HepG2 (cell line): ENCODE measurements around the gene FAM229B. TPM values are rescaled to one million over a fixed set of nuclear protein-coding genes. Genes with fewer than 3 reads are reported as not detected.
A peak's percentile ranks its signal among the peaks of the same experiment; 100 is the strongest.

Source experiments
- ATF5 ChIP-seq: sonication (generic); formaldehyde crosslinking; IDR thresholded peaks from 2 replicates; pipeline ENCODE4 v1.4.0; 2020; ENCODE audit warnings: mild to moderate bottlenecking, low read depth, missing genetic modification reagents
- CBX2 ChIP-seq, 2 experiments: fragments of 200-600 bp in 1 of 2; sonication (generic); formaldehyde crosslinking in 1 of 2; IDR thresholded peaks; 2 replicates each; pipeline versions ENCODE4 v1.7.0 to v1.8.1; 2018 to 2022; ENCODE audit warnings: low read depth in 2 of 2, low read length in 1 of 2, mild to moderate bottlenecking in 1 of 2, missing genetic modification reagents in 1 of 2
- FOXP1 ChIP-seq, 2 experiments: fragments of 450-650 bp in 1 of 2; IDR thresholded peaks; 2 replicates each; pipeline ENCODE4 v1.6.1; 2017 to 2018; ENCODE audit warnings: antibody characterized with exemption in 1 of 2
- IKZF4 ChIP-seq: sonication (generic); formaldehyde crosslinking; IDR thresholded peaks from 2 replicates; pipeline ENCODE4 v1.5.1; 2020; ENCODE audit warnings: borderline replicate concordance, mild to moderate bottlenecking, low read depth, missing genetic modification reagents; ENCODE audit errors: not compliant biosample characterization
- NR2F1 ChIP-seq, 2 experiments: fragments of 450-650 bp in 1 of 2; formaldehyde crosslinking in 1 of 2; IDR thresholded peaks; 2 replicates each; pipeline versions ENCODE4 v1.5.0 to v1.6.1; 2016 to 2020; ENCODE audit warnings: mild to moderate bottlenecking in 1 of 2, missing compliant biosample characterization in 1 of 2, missing genetic modification reagents in 1 of 2, moderate library complexity in 1 of 2
- NRL ChIP-seq: sonication (generic); formaldehyde crosslinking; IDR thresholded peaks from 2 replicates; pipeline ENCODE4 v1.5.0; 2020; ENCODE audit warnings: missing genetic modification reagents, mild to moderate bottlenecking, moderate library complexity, borderline replicate concordance
- PITX1 ChIP-seq: sonication (generic); formaldehyde crosslinking; IDR thresholded peaks from 2 replicates; pipeline ENCODE4 v1.5.1; 2020; ENCODE audit warnings: mild to moderate bottlenecking, missing genetic modification reagents
- PPARG ChIP-seq: conservative IDR thresholded peaks from 2 replicates; pipeline ENCODE4 v1.6.1; 2016; ENCODE audit warnings: missing biosample characterization, missing genetic modification reagents
- RBM22 ChIP-seq: fragments of 200-400 bp; formaldehyde crosslinking; optimal IDR thresholded peaks from 2 replicates; pipeline ENCODE3; 2017; ENCODE audit warnings: mild to moderate bottlenecking, low read length, moderate library complexity
- RELA ChIP-seq: sonication (generic); formaldehyde crosslinking; IDR thresholded peaks from 2 replicates; pipeline ENCODE4 v1.4.0; 2020; ENCODE audit warnings: missing genetic modification reagents
- SAP130 ChIP-seq: IDR thresholded peaks from 2 replicates; pipeline ENCODE4 v1.6.1; 2016; ENCODE audit warnings: low read depth
- TOE1 ChIP-seq: sonication (generic); formaldehyde crosslinking; IDR thresholded peaks from 2 replicates; pipeline ENCODE4 v1.4.0; 2020; ENCODE audit warnings: mild to moderate bottlenecking, missing genetic modification reagents
- ZGPAT ChIP-seq: IDR thresholded peaks from 2 replicates; pipeline ENCODE4 v1.6.1; 2016; ENCODE audit warnings: mild to moderate bottlenecking
- ZNF432 ChIP-seq: sonication (generic); formaldehyde crosslinking; IDR thresholded peaks from 2 replicates; pipeline ENCODE4 v1.5.0; 2020; ENCODE audit warnings: missing genetic modification reagents, mild to moderate bottlenecking, borderline replicate concordance
- ZNF709 ChIP-seq: sonication (generic); formaldehyde crosslinking; IDR thresholded peaks from 2 replicates; pipeline ENCODE4 v1.5.0; 2020; ENCODE audit warnings: mild to moderate bottlenecking, missing genetic modification reagents
- ZNF850 ChIP-seq: sonication (generic); formaldehyde crosslinking; conservative IDR thresholded peaks from 2 replicates; pipeline ENCODE4 v1.9.0; 2021; ENCODE audit warnings: mild to moderate bottlenecking, missing genetic modification reagents
- ZSCAN29 ChIP-seq: sonication (generic); formaldehyde crosslinking; conservative IDR thresholded peaks from 2 replicates; pipeline ENCODE4 v1.4.0; 2020; ENCODE audit warnings: mild to moderate bottlenecking, missing genetic modification reagents
- ZSCAN9 ChIP-seq: IDR thresholded peaks from 2 replicates; pipeline ENCODE4 v1.6.1; 2016; ENCODE audit warnings: borderline replicate concordance
- polyA plus RNA-seq, 8 experiments: library from polyadenylated mRNA; depleted of rRNA in 3 of 8; stranded (reverse) in 7 of 8; unstranded in 1 of 8; fragments of >200 nt; fragmentation: Illumina TruSeq in 4 of 8; extraction: Trizol in 4 of 8; gene quantifications; 2 replicates each; pipeline versions ENCODE4 v1.2.1 to v1.2.3, GENCODE V29; 2011 to 2016; ENCODE audit warnings: low read depth in 4 of 8, missing spikeins in 1 of 8, mixed read lengths in 1 of 8; ENCODE audit not compliant: insufficient read depth in 1 of 8
- total RNA-seq, 5 experiments: library from RNA; depleted of rRNA; stranded (reverse); fragments of >200 nt; fragmentation: Illumina TruSeq; extraction: Trizol; gene quantifications; 2 replicates each; pipeline ENCODE4 v1.2.3, GENCODE V29; 2016; ENCODE audit warnings: low read depth in 1 of 5
- TF ChIP-seq, protein P1 (sequence below): sonication (generic); formaldehyde crosslinking; IDR thresholded peaks from 2 replicates; pipeline ENCODE4 v1.8.0; 2022; ENCODE audit warnings: missing genetic modification reagents, mild to moderate bottlenecking, inconsistent platforms, borderline replicate concordance
- TF ChIP-seq, protein P2 (sequence below): sonication (generic); formaldehyde crosslinking; IDR thresholded peaks from 2 replicates; pipeline ENCODE4 v1.5.0; 2020; ENCODE audit warnings: missing genetic modification reagents
- TF ChIP-seq, protein P3 (sequence below): sonication (generic); formaldehyde crosslinking; IDR thresholded peaks from 2 replicates; pipeline ENCODE4 v1.4.0; 2020; ENCODE audit warnings: missing genetic modification reagents

FAM229B gene
- total and polyA plus RNA-seq, 2 of the 13 experiments (the other 11 are each of a cell fraction or from before 2014, with no cell fraction given): 11.3 to 19.5 TPM

- TF ChIP-seq ATF5 (CRISPR knock-in tag) (no peak), TOE1 (CRISPR knock-in tag) (0 out of 2 replicates have a peak, but pooled peaks have one; percentile 14), ZSCAN29 (CRISPR knock-in tag) (peak; percentile 84), IKZF4 (peak; percentile 51), ZNF432 (no peak), NR2F1 (CRISPR knock-in tag; IDR thresholded peaks at IDR 0.05) (no peak), PPARG (no peak), PITX1 (no peak; the same call in 1 of the 2 replicates), NRL (CRISPR knock-in tag) (no peak), RBM22 (peak; percentile 92), ZSCAN9 (CRISPR knock-in tag) (peak; percentile 89; the same call in 1 of the 2 replicates), ZNF709 (CRISPR knock-in tag) (peak; percentile 53; the same call in 1 of the 2 replicates), ZGPAT (CRISPR knock-in tag) (peak; percentile 90), CBX2 (IDR thresholded peaks at IDR 0.05; ENCODE audit: low read depth, low read length) (no peak), CBX2 (CRISPR knock-in tag; IDR thresholded peaks at IDR 0.05; ENCODE audit: low read depth) (no peak), SAP130 (CRISPR knock-in tag) (peak; percentile 96), FOXP1 (IDR thresholded peaks at IDR 0.05) (no peak), FOXP1 (CRISPR knock-in tag; IDR thresholded peaks at IDR 0.05) (no peak; the same call in 1 of the 2 replicates), ZNF850 (CRISPR knock-in tag) (no peak), RELA (CRISPR knock-in tag) (peak; percentile 87)
- TF ChIP-seq, protein P1, sequence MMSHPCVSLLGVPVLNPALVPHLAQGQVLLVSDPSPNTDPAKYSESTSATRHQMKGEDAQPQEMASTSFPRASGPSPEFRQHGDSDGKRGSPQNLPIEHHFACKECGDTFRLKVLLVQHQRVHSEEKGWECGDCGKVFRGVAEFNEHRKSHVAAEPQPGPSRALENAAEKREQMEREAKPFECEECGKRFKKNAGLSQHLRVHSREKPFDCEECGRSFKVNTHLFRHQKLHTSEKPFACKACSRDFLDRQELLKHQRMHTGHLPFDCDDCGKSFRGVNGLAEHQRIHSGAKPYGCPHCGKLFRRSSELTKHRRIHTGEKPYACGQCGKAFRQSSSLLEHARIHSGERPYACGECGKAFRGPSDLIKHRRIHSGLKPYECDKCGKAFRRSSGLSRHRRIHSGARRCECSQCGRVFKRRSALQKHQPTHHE (CRISPR knock-in tag): 0 out of 2 replicates have a peak, but pooled peaks have one; percentile 81
- TF ChIP-seq, protein P2, sequence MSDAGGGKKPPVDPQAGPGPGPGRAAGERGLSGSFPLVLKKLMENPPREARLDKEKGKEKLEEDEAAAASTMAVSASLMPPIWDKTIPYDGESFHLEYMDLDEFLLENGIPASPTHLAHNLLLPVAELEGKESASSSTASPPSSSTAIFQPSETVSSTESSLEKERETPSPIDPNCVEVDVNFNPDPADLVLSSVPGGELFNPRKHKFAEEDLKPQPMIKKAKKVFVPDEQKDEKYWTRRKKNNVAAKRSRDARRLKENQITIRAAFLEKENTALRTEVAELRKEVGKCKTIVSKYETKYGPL (CRISPR knock-in tag): no peak
- TF ChIP-seq, protein P3, sequence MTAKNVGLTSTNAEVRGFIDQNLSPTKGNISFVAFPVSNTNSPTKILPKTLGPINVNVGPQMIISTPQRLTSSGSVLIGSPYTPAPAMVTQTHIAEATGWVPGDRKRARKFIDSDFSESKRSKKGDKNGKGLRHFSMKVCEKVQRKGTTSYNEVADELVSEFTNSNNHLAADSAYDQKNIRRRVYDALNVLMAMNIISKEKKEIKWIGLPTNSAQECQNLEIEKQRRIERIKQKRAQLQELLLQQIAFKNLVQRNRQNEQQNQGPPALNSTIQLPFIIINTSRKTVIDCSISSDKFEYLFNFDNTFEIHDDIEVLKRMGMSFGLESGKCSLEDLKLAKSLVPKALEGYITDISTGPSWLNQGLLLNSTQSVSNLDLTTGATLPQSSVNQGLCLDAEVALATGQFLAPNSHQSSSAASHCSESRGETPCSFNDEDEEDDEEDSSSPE (CRISPR knock-in tag): peak; percentile 66
Measured at GRCh38 chr6:112087136-112087911, at the start of gene FAM229B, which contains the start of gene TUBE1 (continued).
